ENCODE measurements around the gene TBRG4. TPM values are rescaled to one million over a fixed set of nuclear protein-coding genes. Genes with fewer than 3 reads are reported as not detected.

Gene TBRG4
- total RNA-seq, 1 experiment from 2014 or later: 107 TPM

- H3K4me1 ChIP-seq (ENCODE audit: insufficient read depth, low read length): peaks cover 5% of the 10 kb centered on the region
- no peak overlapping the region for H3K9ac ChIP-seq (ENCODE audit: low read length)
- no peaks in the 10 kb centered on the region for H3K27me3 ChIP-seq (ENCODE audit: low read length)
- intact Hi-C loops (cut with micrococcal nuclease): no loop called here
- no TSS peak for BruUV-seq (replicated peaks)
- H3K27ac ChIP-seq (ENCODE audit: low read length): no peak overlapping the region
- H3K79me2 ChIP-seq (ENCODE audit: low read length): no peaks in the 10 kb centered on the region
- DNase-seq: peak; percentile 54
- H3F3A ChIP-seq (ENCODE audit: low read length, unreplicated experiment): no peaks in the 10 kb centered on the region
- ChIA-PET POLR2A (ENCODE audit: unreplicated experiment) (no interaction called here), CTCF (no interaction called here)
- H2AFZ ChIP-seq (ENCODE audit: low read length): no peak overlapping the region
- no peaks in the 10 kb centered on the region for H3K9me2 ChIP-seq (replicated peaks; ENCODE audit: low read length)
- no peaks in the 10 kb centered on the region for H4K20me1 ChIP-seq (ENCODE audit: low read length)
- no peaks in the 10 kb centered on the region for H3K36me3 ChIP-seq (ENCODE audit: low read depth, low read length)
- ATAC-seq: peak; percentile 49
- no peak overlapping the region for H3K4me2 ChIP-seq (ENCODE audit: low read length)
- no peak overlapping the region for H3K4me3 ChIP-seq (ENCODE audit: low read length)
- H3K9me3 ChIP-seq (ENCODE audit: low read length): no peaks in the 10 kb centered on the region
- TF ChIP-seq EZH2 (IDR thresholded peaks at IDR 0.05; ENCODE audit: low read length, unreplicated experiment) (no peak), EZH2phosphoT487 (IDR thresholded peaks at IDR 0.05; ENCODE audit: borderline replicate concordance, low read length) (no peak), CTCF (conservative IDR thresholded peaks at IDR 0.05; ENCODE audit: low read depth, low read length) (no peak)
These were observed 28.6 kb downstream of the TBRG4 start for GRCh38 chr7:45082831-45083331.

- ATAC-seq: no peak; the same call in 1 of the 2 replicates
- no TSS peak for BruUV-seq (replicated peaks)
- intact Hi-C loops (cut with micrococcal nuclease): no loop called here
- Histone ChIP-seq H3K27ac (ENCODE audit: low read length) (no peak overlapping the region), H3K4me2 (ENCODE audit: low read length) (no peak overlapping the region), H3K4me3 (ENCODE audit: low read length) (no peak overlapping the region), H3K9ac (ENCODE audit: low read length) (no peak overlapping the region), H3K4me1 (ENCODE audit: insufficient read depth, low read length) (peaks cover 5% of the 10 kb centered on the region), H3K9me2 (replicated peaks; ENCODE audit: low read length) (no peaks in the 10 kb centered on the region), H2AFZ (ENCODE audit: low read length) (no peak overlapping the region), H3K79me2 (ENCODE audit: low read length) (no peaks in the 10 kb centered on the region), H4K20me1 (ENCODE audit: low read length) (no peaks in the 10 kb centered on the region), H3K36me3 (ENCODE audit: low read depth, low read length) (no peaks in the 10 kb centered on the region), H3F3A (ENCODE audit: low read length, unreplicated experiment) (no peaks in the 10 kb centered on the region), H3K27me3 (ENCODE audit: low read length) (no peaks in the 10 kb centered on the region), H3K9me3 (ENCODE audit: low read length) (no peaks in the 10 kb centered on the region)
- CTCF ChIA-PET: no interaction called here
- TF ChIP-seq CTCF (conservative IDR thresholded peaks at IDR 0.05; ENCODE audit: low read depth, low read length) (no peak), EZH2phosphoT487 (IDR thresholded peaks at IDR 0.05; ENCODE audit: borderline replicate concordance, low read length) (no peak), EZH2 (IDR thresholded peaks at IDR 0.05; ENCODE audit: low read length, unreplicated experiment) (no peak)
- no peak for DNase-seq
- POLR2A ChIA-PET (ENCODE audit: unreplicated experiment): no interaction called here
These were observed 29.3 kb downstream of the TBRG4 start for GRCh38 chr7:45082031-45082830.

GRCh38 chr7:45081670-45081974 lies 29.9 kb downstream of the TBRG4 start:
- no peaks in the 10 kb centered on the region for H4K20me1 ChIP-seq (ENCODE audit: low read length)
- H3K4me1 ChIP-seq (ENCODE audit: insufficient read depth, low read length): peaks cover 5% of the 10 kb centered on the region
- BruUV-seq (replicated peaks): no TSS peak
- no peaks in the 10 kb centered on the region for H3F3A ChIP-seq (ENCODE audit: low read length, unreplicated experiment)
- no peak overlapping the region for H2AFZ ChIP-seq (ENCODE audit: low read length)
- H3K27me3 ChIP-seq (ENCODE audit: low read length): no peaks in the 10 kb centered on the region
- no peaks in the 10 kb centered on the region for H3K36me3 ChIP-seq (ENCODE audit: low read depth, low read length)
- ChIA-PET POLR2A (ENCODE audit: unreplicated experiment) (no interaction called here), CTCF (no interaction called here)
- H3K9me2 ChIP-seq (replicated peaks; ENCODE audit: low read length): no peaks in the 10 kb centered on the region
- H3K4me3 ChIP-seq (ENCODE audit: low read length): no peak overlapping the region
- no peak overlapping the region for H3K9ac ChIP-seq (ENCODE audit: low read length)
- no peaks in the 10 kb centered on the region for H3K79me2 ChIP-seq (ENCODE audit: low read length)
- no peak overlapping the region for H3K27ac ChIP-seq (ENCODE audit: low read length)
- TF ChIP-seq EZH2 (IDR thresholded peaks at IDR 0.05; ENCODE audit: low read length, unreplicated experiment): no peak
- TF ChIP-seq CTCF (conservative IDR thresholded peaks at IDR 0.05; ENCODE audit: low read depth, low read length): no peak
- TF ChIP-seq EZH2phosphoT487 (IDR thresholded peaks at IDR 0.05; ENCODE audit: borderline replicate concordance, low read length): no peak
- no peaks in the 10 kb centered on the region for H3K9me3 ChIP-seq (ENCODE audit: low read length)
- intact Hi-C loops (cut with micrococcal nuclease): no loop called here
- H3K4me2 ChIP-seq (ENCODE audit: low read length): no peak overlapping the region
- DNase-seq: no peak
- ATAC-seq: no peak
